GM19035 (cell line): Measurements from ENCODE around the gene ARHGAP29.

Experiments used
- ATAC-seq: cut with Tn5 transposase; IDR thresholded peaks from one replicate; pipeline ENCODE4 v1.9.1; 2021; ENCODE audit not compliant: unreplicated experiment

The ARHGAP29 gene

DNA sequence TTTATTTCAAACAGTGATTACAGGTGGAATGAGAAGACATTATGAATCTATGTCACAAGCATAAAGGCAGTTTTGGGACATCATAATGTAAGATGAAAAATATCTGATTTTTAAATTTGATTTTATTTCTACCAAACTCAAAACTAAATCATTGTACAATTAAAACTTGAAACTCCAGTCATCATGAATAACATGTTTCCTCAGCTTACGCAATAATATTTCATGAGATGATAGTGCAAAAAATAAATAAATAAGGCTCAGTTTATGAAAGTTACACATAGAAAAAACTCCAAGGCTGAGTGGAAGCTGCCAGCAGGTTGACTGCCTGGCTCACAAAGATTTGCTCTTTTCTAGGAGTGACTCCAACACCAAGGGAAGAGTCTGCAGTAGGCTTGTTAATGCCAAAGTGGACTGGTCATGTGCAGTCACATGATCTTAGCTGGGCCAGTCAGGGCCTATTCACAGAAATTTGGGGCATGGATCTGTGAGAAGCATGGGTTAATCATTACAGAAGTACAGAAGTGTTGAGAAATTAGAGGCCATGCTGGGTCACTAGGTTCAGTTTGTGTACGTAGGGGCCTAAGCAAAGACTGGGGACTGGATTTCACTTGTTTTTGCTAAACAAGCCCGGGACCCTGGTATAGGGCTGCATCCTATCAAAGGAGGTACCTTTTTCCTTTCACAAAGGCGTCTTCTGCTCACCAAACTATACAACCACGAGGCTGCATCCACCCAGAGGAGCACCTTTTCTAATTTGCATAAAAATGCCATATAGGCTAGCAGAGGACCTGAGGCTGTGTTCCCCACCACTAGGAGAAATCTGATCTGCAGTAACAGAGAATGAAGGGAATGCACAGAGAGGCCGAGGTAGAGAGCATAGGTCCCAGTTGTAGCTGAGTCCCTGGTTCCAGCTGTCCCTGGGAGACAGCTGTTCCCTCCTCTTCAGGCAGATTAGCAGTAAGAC, 111.6 kb downstream of the ARHGAP29 start:
- no peak for ATAC-seq

DNA sequence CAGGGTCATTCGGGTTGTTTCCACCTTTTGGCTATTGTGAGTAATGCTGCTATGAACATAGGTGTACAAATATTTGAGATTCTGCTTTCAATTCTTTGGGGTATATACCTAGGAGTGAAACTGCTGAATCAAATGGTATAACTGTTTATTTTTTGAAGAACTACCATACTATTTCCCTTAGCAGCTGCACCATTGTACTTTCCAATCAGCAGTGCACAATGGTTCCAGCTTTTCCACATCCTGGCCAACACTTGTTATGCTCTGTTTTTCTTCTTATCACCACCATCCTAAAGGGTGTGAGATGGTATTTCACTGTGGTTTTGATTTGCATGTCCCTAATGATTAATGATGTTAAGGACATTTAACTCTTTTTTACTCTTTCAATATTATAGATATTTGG, 112.8 kb downstream of the ARHGAP29 start:
- no peak for ATAC-seq

DNA sequence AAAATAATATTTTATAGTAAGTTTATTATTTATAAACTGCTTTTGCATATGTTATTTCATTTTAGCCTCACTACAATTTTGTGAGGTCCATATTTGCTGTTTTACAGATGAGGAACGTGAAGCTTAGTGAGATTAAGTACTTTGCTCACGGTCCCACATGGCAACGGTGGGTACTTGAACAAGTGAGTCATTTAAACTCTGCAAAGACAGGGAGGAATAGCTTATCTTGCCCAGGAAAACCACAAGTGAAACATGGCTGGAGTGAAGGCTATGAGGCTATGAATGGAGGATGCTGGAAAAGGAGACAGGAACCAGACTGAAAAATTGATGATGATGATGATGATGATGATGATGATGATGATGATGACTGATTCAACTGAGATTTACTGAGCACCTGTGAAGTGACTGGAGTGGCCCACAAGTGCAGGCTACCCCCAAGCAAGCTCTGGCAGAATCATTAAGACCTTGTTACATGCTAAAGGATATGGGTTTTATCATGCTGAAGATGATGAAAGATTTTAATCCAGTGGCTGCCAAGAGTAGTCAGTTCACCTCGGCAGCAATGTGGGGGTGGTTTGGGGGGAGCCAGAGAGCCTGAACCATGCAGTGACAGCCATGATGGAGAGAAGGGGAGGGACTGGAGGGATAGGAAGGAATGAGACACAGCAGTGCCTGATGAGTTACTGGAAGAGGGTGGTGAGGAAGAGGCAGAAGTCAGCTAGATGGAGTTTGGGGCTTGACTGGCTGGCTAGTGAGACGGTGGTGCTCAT, 115.0 kb downstream of the ARHGAP29 start:
- no peak for ATAC-seq
